Sciatic nerve (tissue), 2 donors: ENCODE results near the gene GSTK1. TPM values are rescaled to one million over a fixed set of nuclear protein-coding genes. Genes with fewer than 3 reads are reported as not detected.
"Not testable (repeated sequence)": the region's sequence is repeated elsewhere in the genome, so short reads cannot be mapped to it uniquely, and the experiment has no call there.

Experiments used
- ATAC-seq: fragments of 200-7000 bp; cut with Tn5 transposase; one replicate; pipeline ENCODE4 v1.9.1; 2020; ENCODE audit warnings: mild to moderate bottlenecking, moderate library complexity
- DNase-seq: peaks from one replicate; pipeline ENCODE4 v3.0.0-alpha.2; 2020; ENCODE audit warnings: low spot score
- intact Hi-C: fragments of 100-400 bp; cut with DNase I; formaldehyde crosslinking; loops from one replicate; pipeline ENCODE4 v1.14.2; 2022
- total RNA-seq: library from RNA; stranded (reverse); fragmentation: NEBNext Ultra II Directional; extraction: Animal tissue kit (Norgen Biotek cat#: 25700); gene quantifications from one replicate; pipeline ENCODE4 v1.2.1, GENCODE V29; 2021
- donor health status: DM: no; HTN: no; CAD: no.
- donor health status: DM: no; HTN: no; CAD: no.

GSTK1 gene
- 155 TPM for total RNA-seq

DNA sequence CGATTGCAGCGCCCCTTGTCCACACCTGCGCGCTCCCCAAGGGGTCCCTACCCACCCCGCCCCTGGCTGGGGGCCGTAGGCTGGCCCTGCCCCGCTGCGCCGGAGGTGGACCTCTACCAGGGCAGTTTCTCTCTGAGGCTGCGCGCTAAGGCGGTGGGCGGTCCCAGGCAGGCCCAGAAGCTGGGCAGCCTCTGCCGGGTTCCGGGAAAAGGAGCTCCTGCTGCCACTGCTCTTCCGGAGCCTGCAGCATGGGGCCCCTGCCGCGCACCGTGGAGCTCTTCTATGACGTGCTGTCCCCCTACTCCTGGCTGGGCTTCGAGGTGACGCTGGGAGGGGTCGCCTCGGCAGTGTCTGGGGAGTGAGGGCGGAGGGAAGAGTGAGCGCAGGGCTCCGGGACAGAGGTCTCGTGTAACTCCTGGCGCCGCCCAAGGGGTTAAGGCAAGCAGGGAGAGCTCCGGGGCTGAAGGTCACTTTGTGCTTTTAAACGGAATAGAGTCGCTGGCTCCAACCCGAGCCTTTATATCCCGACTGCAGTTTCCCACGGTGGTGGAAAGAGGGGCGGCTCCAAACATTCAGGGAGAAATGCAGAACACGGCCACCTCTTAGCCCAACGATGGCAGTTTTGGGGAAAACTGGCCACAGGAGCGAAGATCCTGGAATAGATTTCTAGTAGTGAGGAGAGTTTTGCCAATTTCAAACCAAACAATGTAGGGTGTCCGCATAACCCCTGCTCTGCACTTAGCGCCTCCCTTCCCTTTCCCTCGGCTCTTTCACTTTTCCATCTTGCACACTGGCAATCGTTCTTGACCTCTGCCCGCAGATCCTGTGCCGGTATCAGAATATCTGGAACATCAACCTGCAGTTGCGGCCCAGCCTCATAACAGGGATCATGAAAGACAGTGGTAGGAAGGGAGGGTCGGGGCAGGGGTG, at the start of gene GSTK1:
Gene GSTK1, plus strand, starts transcription at position 176 of the 930 bp plus-strand sequence. Its CDS starts 73 bp downstream, at position 249.
- ATAC-seq (peak; percentile 97), DNase-seq (peak; percentile 90)
- intact Hi-C loops, result no loop called here

DNA sequence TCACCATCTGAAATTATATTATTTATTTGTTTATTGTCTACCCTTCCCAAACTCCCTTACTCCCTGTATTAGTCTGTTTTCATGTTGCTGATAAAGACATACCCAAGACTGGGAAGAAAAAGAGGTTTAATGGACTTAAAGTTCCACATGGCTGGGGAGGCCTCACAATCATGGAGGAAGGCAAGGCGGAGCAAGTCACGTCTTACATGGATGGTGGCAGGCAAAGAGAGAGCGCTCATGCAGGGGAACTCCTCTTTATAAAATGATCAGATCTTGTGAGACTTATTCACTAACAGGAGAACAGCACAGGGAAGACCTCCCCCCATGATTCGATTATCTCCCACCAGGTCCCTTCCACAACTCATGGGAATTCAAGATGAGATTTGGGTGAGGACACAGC, 49.8 kb upstream of the GSTK1 start:
- intact Hi-C loops, ATAC-seq, DNase-seq: not testable (repeated sequence)

DNA sequence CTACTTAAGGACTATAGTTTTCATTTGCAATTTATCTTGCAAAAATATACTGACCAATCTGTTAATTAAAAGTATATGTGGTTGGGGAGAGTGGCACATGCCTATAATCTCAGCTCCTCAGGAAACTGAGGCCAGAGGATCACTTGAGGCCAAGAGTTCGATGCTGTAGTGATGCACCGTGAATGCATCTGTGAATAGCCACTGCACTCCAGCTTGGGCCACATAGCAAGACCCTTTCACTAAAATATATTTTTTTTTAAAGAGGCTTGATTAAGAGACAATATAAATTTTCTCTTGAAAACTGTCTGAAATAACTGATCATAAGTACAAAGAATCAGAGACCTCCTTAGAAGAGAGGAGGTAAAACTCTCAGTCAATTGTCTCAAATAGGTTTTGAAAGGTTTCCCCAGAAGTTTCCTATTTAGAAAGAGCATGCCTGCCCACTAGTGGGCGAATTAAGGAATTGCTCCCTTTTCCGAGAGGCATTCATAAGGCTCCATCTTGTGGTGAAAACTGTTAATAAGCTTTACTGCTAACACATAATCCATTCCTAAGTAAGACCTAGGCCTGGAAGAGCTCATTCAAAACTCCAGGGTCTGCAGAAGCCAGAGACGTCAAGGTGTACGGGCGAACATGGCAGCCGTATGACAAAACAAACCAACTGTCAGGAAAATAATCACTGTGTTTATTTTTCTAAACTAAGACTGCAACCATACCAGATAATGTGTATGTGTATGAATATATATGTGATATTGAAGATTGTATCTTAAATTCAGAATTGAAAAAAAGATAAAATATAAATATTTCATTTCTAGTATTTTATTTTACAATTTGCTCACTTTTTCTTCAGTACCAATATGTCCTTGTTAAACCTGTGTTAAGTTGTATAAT, 48.2 kb upstream of the GSTK1 start:
- intact Hi-C loops, result loop anchor here (5.0 kb wide), 1 partner anchor 203 kb away; no protein-coding TSS in a partner anchor
- peak; percentile 67 for DNase-seq
- ATAC-seq, result peak; percentile 82

GRCh38 chr7:143216151-143216550, 47.1 kb upstream of the GSTK1 start:
- intact Hi-C loops, result loop anchor here (5.0 kb wide), 1 partner anchor 204 kb away; no protein-coding TSS in a partner anchor
- DNase-seq (no peak), ATAC-seq (no peak)

GRCh38 chr7:143216686-143217085, 46.6 kb upstream of the GSTK1 start:
- intact Hi-C loops, result loop anchor here (5.0 kb wide), 1 partner anchor 204 kb away; no protein-coding TSS in a partner anchor
- no peak for ATAC-seq
- DNase-seq, result no peak

DNA sequence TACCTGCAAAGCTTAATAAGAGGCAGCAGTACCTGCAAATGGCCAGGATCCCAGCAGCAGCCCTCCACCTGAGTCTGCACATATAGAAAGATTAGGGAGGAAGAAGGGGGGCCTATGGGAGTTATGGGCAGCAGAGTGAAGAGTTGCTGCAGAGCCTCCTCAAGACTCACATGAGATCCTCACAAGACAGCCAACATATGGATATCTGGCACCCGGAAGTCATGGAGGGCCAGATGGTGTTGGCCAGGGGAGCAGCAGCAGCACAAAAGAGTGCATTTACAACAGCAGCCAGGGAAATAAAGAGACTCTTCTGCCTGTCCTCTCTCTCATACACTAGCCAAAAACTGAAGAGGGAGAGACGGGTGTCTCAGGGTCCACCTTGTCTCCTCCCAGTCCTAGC, 45.4 kb upstream of the GSTK1 start:
- no peak for DNase-seq
- intact Hi-C loops, result loop anchor here (5.0 kb wide), 1 partner anchor 206 kb away; no protein-coding TSS in a partner anchor
- ATAC-seq, result no peak

DNA sequence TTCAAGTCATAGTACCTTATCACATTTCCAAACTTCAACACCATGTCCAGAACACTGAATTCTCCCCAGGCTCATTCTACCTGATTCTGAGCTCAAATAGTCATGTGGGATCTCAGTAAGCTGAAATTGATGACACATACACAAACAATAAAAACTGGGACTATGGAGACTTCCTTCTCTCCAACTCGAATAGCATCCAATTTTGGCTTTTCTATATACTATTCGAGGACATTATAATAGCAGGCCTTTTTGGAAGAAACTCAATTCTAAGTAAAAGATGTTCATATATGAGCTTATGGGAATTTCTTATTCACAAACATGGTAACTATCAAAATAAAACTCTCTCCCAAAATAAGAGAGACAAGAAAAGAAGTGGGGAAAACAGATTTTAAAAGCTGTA, 42.0 kb upstream of the GSTK1 start:
- ATAC-seq, result no peak
- intact Hi-C loops, result no loop called here
- no peak for DNase-seq

- no peak for DNase-seq
- intact Hi-C loops, result no loop called here
- ATAC-seq, result no peak
These were observed 41.5 kb upstream of the GSTK1 start, which contains the start of gene TAS2R40 for GRCh38 chr7:143221737-143222136. Gene TAS2R40 (plus strand): TSS chr7:143222037. CDS start chr7:143222079, 42 bp downstream.

DNA sequence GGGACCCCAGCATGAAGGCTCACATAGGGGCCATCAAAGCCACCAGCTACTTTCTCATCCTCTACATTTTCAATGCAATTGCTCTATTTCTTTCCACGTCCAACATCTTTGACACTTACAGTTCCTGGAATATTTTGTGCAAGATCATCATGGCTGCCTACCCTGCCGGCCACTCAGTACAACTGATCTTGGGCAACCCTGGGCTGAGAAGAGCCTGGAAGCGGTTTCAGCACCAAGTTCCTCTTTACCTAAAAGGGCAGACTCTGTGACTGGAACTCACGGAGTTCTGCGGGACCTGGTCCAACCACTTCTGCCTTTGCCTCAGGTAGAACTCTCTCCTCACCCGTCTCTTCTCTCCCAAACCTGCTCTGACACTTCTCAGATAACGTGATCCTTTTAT, 40.5 kb upstream of the GSTK1 start:
- intact Hi-C loops, result no loop called here
- DNase-seq (no peak), ATAC-seq (peak; percentile 44)

GRCh38 chr7:143223784-143224183, 39.5 kb upstream of the GSTK1 start:
- ATAC-seq (no peak), DNase-seq (no peak)
- intact Hi-C loops, result no loop called here

- no peak for DNase-seq
- ATAC-seq, result no peak
- intact Hi-C loops, result no loop called here
These were observed 38.2 kb upstream of the GSTK1 start for GRCh38 chr7:143225047-143225446.

GRCh38 chr7:143227806-143228205, 35.4 kb upstream of the GSTK1 start:
- intact Hi-C loops, result no loop called here
- no peak for DNase-seq
- no peak for ATAC-seq

GRCh38 chr7:143229054-143229790, 34.0 kb upstream of the GSTK1 start:
- peak; percentile 26 for ATAC-seq
- no peak for DNase-seq
- intact Hi-C loops, result no loop called here

- ATAC-seq (no peak), DNase-seq (no peak)
- intact Hi-C loops, result no loop called here
These were observed 32.4 kb upstream of the GSTK1 start for GRCh38 chr7:143230602-143231457.

GRCh38 chr7:143233816-143234532, 29.3 kb upstream of the GSTK1 start:
- intact Hi-C loops, result no loop called here
- ATAC-seq (no peak), DNase-seq (no peak)

- DNase-seq (no peak), ATAC-seq (no peak)
- intact Hi-C loops, result no loop called here
These were observed 28.7 kb upstream of the GSTK1 start for GRCh38 chr7:143234533-143234875.

- intact Hi-C loops, result no loop called here
- ATAC-seq, result no peak
- DNase-seq, result no peak
These were observed 27.7 kb upstream of the GSTK1 start for GRCh38 chr7:143235561-143235960.
